ENCODE results near the gene VAV1. TPM values are rescaled to one million over a fixed set of nuclear protein-coding genes. Genes with fewer than 3 reads are reported as not detected.
A peak's percentile ranks its signal among the peaks of the same experiment; 100 is the strongest.
"Not testable (repeated sequence)": the region's sequence is repeated elsewhere in the genome, so short reads cannot be mapped to it uniquely, and the experiment has no call there.

VAV1 gene
- total and polyA plus RNA-seq, 2 donors (not counting 3 experiments of a cell fraction or from before 2014, with no cell fraction given) = not detected

DNA sequence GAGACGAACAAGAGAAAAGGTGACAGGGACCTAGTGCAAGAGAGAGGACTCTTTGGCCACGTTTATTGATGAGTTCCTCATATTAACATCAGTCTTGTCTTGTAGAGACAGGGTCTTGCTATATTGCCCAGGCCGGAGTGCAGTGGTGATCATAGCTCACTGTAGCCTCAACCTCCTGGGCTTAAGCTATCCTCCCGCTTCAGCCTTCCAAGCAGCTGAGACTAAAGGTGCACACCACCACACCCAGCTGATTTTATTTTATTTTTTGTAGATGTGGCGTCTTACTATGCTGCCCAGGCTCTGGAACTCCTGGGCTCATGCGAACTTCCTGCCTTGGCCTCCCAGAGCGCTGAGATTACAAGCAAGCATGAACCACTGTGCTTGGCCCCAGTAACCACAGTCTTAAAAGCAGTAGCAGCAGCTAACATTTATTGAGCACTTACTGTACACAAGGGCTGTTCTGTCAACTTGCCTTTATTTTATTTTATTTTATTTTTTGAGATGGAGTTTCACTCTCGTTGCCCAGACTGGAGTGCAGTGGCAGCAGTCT is 4.2 kb upstream of the VAV1 start:
- Histone ChIP-seq H3K4me3 (replicated peaks in 1 of 3; ENCODE audit: insufficient read depth in 1 of 3, low read depth in 1 of 3, low read length in 3 of 3) (no peak overlapping the region), H3K9me1 (replicated peaks; ENCODE audit: control insufficient read depth, extremely low read depth, insufficient read depth, low read length) (no peaks in the 10 kb centered on the region), H4K20me1 (replicated peaks; ENCODE audit: control insufficient read depth, extremely low read depth, insufficient read depth, low read length) (no peaks in the 10 kb centered on the region), H3K9ac (replicated peaks; ENCODE audit: extremely low read depth, insufficient read depth, low read length) (no peak overlapping the region), H3K36me3 (ENCODE audit: control insufficient read depth in 2 of 2, extremely low read depth in 1 of 2, insufficient read depth in 2 of 2, low read length in 2 of 2) (no peaks in the 10 kb centered on the region), H3K27ac (ENCODE audit: insufficient read depth, low read depth, low read length) (no peak overlapping the region), H3K9me3 (replicated peaks; ENCODE audit: control insufficient read depth, insufficient read depth, low read length) (no peaks in the 10 kb centered on the region), H2AFZ (ENCODE audit: low read depth, low read length) (no peak overlapping the region), H3K27me3 (ENCODE audit: control insufficient read depth in 2 of 2, insufficient read depth in 2 of 2, low read length in 2 of 2) (peaks cover 5 to 9% of the 10 kb centered on the region in 2 experiments), H3K4me2 (ENCODE audit: insufficient read depth, low read length) (no peak overlapping the region), H3K79me2 (ENCODE audit: control insufficient read depth, insufficient read depth, low read length) (no peaks in the 10 kb centered on the region), H3K4me1 (ENCODE audit: control insufficient read depth, extremely low read depth, insufficient read depth, low read length) (peaks cover 4% of the 10 kb centered on the region)
- intact Hi-C loops (cut with micrococcal nuclease) (no loop called here), dilution Hi-C loops (cut with MboI; ENCODE audit: extremely low pct_ligation_motif_present, low sequenced_read_pairs) (no loop called here)
- ChIA-PET POLR2A (no interaction called here), CTCF (interaction anchor here (0.8 to 3.3 kb wide), 5 partner anchors 30 to 642 kb away, joined by 3 to 16 read pairs (median 3); partner anchors contain the start of gene GPR108)
- no peak for TF ChIP-seq MAX (IDR thresholded peaks at IDR 0.05; ENCODE audit: insufficient read depth, insufficient read length)
- no peak for TF ChIP-seq POLR2A (IDR thresholded peaks at IDR 0.05; ENCODE audit: low read depth, low read length)
- no peak for TF ChIP-seq EZH2 (IDR thresholded peaks at IDR 0.05; ENCODE audit: borderline replicate concordance, low read depth, low read length, severe bottlenecking)
- no peak for DNase-seq (ENCODE audit: low read depth, low spot score)
- FAIRE-seq = no peak
- no TSS peak for BruUV-seq (replicated peaks)

DNA sequence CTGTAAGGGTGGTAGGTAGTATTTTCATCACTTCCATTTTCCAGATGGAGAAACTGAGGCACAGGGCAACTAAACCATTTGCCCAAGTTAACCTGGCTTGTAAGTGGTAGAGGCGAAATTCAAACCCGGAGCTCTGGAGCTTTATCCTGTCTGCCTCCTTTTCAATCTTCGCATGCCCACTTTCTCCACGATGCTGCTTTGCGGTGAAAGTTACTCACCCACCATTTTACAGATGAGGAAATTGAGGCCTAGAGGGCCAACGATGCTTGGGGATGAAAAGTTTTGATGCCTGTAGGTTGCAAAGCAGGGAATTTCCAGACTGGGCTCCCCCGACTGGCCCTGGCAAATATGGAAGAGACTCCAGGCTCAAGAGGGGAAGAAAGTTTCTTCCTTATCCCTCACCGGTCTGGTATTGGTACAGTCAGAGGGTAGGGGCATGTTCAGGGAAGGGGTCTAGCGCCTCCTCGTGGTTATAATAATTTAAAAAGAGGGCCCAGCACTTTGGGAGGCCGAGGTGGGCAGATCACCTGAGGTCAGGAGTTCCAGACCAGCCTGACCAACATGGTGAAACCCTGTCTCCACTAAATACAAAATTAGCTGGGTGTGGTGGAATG is 3.4 kb upstream of the VAV1 start:
- no peak for DNase-seq (ENCODE audit: low read depth, low spot score)
- Histone ChIP-seq H2AFZ (ENCODE audit: low read depth, low read length) (no peak overlapping the region), H3K9ac (replicated peaks; ENCODE audit: extremely low read depth, insufficient read depth, low read length) (no peak overlapping the region), H4K20me1 (replicated peaks; ENCODE audit: control insufficient read depth, extremely low read depth, insufficient read depth, low read length) (no peaks in the 10 kb centered on the region), H3K4me2 (ENCODE audit: insufficient read depth, low read length) (no peak overlapping the region), H3K9me3 (replicated peaks; ENCODE audit: control insufficient read depth, insufficient read depth, low read length) (no peaks in the 10 kb centered on the region), H3K79me2 (ENCODE audit: control insufficient read depth, insufficient read depth, low read length) (no peaks in the 10 kb centered on the region), H3K4me3 (replicated peaks in 1 of 3; ENCODE audit: insufficient read depth in 1 of 3, low read depth in 1 of 3, low read length in 3 of 3) (no peak overlapping the region), H3K36me3 (ENCODE audit: control insufficient read depth in 2 of 2, extremely low read depth in 1 of 2, insufficient read depth in 2 of 2, low read length in 2 of 2) (no peaks in the 10 kb centered on the region), H3K27ac (ENCODE audit: insufficient read depth, low read depth, low read length) (no peak overlapping the region), H3K9me1 (replicated peaks; ENCODE audit: control insufficient read depth, extremely low read depth, insufficient read depth, low read length) (no peaks in the 10 kb centered on the region), H3K27me3 (ENCODE audit: control insufficient read depth in 2 of 2, insufficient read depth in 2 of 2, low read length in 2 of 2) (peaks cover 5 to 9% of the 10 kb centered on the region in 2 experiments), H3K4me1 (ENCODE audit: control insufficient read depth, extremely low read depth, insufficient read depth, low read length) (peaks cover 4% of the 10 kb centered on the region)
- FAIRE-seq = no peak
- ChIA-PET CTCF (interaction anchor here (1.1 to 3.3 kb wide), 4 partner anchors 31 to 643 kb away, joined by 3 to 16 read pairs (median 4); partner anchors contain the start of gene GPR108), POLR2A (no interaction called here)
- dilution Hi-C loops (cut with MboI; ENCODE audit: extremely low pct_ligation_motif_present, low sequenced_read_pairs) (no loop called here), intact Hi-C loops (cut with micrococcal nuclease) (loop anchor here (1.0 kb wide), 2 partner anchors 31 to 253 kb away; no protein-coding TSS in a partner anchor)
- TF ChIP-seq JUN (IDR thresholded peaks at IDR 0.05; ENCODE audit: borderline replicate concordance, insufficient read depth, insufficient read length, low read depth) (no peak), POLR2AphosphoS5 (IDR thresholded peaks at IDR 0.05; ENCODE audit: insufficient read depth, low read depth, low read length) (no peak)
- TF ChIP-seq, protein P1, sequence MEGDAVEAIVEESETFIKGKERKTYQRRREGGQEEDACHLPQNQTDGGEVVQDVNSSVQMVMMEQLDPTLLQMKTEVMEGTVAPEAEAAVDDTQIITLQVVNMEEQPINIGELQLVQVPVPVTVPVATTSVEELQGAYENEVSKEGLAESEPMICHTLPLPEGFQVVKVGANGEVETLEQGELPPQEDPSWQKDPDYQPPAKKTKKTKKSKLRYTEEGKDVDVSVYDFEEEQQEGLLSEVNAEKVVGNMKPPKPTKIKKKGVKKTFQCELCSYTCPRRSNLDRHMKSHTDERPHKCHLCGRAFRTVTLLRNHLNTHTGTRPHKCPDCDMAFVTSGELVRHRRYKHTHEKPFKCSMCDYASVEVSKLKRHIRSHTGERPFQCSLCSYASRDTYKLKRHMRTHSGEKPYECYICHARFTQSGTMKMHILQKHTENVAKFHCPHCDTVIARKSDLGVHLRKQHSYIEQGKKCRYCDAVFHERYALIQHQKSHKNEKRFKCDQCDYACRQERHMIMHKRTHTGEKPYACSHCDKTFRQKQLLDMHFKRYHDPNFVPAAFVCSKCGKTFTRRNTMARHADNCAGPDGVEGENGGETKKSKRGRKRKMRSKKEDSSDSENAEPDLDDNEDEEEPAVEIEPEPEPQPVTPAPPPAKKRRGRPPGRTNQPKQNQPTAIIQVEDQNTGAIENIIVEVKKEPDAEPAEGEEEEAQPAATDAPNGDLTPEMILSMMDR (IDR thresholded peaks at IDR 0.05; ENCODE audit: extremely low read depth in 1 of 2, insufficient read depth in 1 of 2, low read depth in 1 of 2, low read length in 2 of 2) = peak; percentile 25 to 30
- BruUV-seq (replicated peaks) = no TSS peak

GRCh38 chr19:6771648-6772027 is 870 bp upstream of the VAV1 start:
- CTCF ChIA-PET = interaction anchor here (1.0 to 4.1 kb wide), 4 partner anchors 10 to 92 kb away, joined by 3 to 21 read pairs (median 6); no protein-coding TSS in a partner anchor
- not testable (repeated sequence) for FAIRE-seq; DNase-seq (ENCODE audit: low read depth, low spot score)

More at GRCh38 chr19:6771648-6772027, 870 bp upstream of the VAV1 start:
- H3K36me3 ChIP-seq (ENCODE audit: control insufficient read depth in 2 of 2, extremely low read depth in 1 of 2, insufficient read depth in 2 of 2, low read length in 2 of 2); H3K4me1 ChIP-seq (ENCODE audit: control insufficient read depth, extremely low read depth, insufficient read depth, low read length); H3K9ac ChIP-seq (replicated peaks; ENCODE audit: extremely low read depth, insufficient read depth, low read length); H3K9me1 ChIP-seq (replicated peaks; ENCODE audit: control insufficient read depth, extremely low read depth, insufficient read depth, low read length); H2AFZ ChIP-seq (ENCODE audit: low read depth, low read length); H3K4me2 ChIP-seq (ENCODE audit: insufficient read depth, low read length); intact Hi-C loops (cut with micrococcal nuclease); BruUV-seq (replicated peaks); H3K79me2 ChIP-seq (ENCODE audit: control insufficient read depth, insufficient read depth, low read length); dilution Hi-C loops (cut with MboI; ENCODE audit: extremely low pct_ligation_motif_present, low sequenced_read_pairs); H3K4me3 ChIP-seq (replicated peaks in 1 of 3; ENCODE audit: insufficient read depth in 1 of 3, low read depth in 1 of 3, low read length in 3 of 3); H3K9me3 ChIP-seq (replicated peaks; ENCODE audit: control insufficient read depth, insufficient read depth, low read length); H3K27ac ChIP-seq (ENCODE audit: insufficient read depth, low read depth, low read length); H3K27me3 ChIP-seq (ENCODE audit: control insufficient read depth in 2 of 2, insufficient read depth in 2 of 2, low read length in 2 of 2); H4K20me1 ChIP-seq (replicated peaks; ENCODE audit: control insufficient read depth, extremely low read depth, insufficient read depth, low read length): not testable (repeated sequence)
- POLR2A ChIA-PET = interaction anchor here (0.7 kb wide), 1 partner anchor 46 kb away, joined by 6 read pairs; no protein-coding TSS in a partner anchor
